SK-N-SH treated with all-trans-retinoic acid at 6 μM for 48 hours (cell line): ENCODE data around the gene CAMK4.

Source experiments
- ATAC-seq: fragments of 200-7000 bp; cut with Tn5 transposase; 3 replicates; pipeline ENCODE4 v1.9.1; 2020; ENCODE audit warnings: mild to moderate bottlenecking, moderate library complexity
- ARNTL ChIP-seq: fragments of 450-650 bp; formaldehyde crosslinking; IDR thresholded peaks from 2 replicates; pipeline ENCODE4 v1.5.0; 2020; ENCODE audit warnings: low read depth, mild to moderate bottlenecking, moderate library complexity, borderline replicate concordance
- BACH2 ChIP-seq: fragments of 250-450 bp; sonication (Bioruptor Pico); IDR thresholded peaks from 2 replicates; pipeline ENCODE4 v1.9.0; 2021; ENCODE audit warnings: mild to moderate bottlenecking, borderline replicate concordance
- CSDC2 ChIP-seq: fragments of 250-450 bp; sonication (Bioruptor Pico); IDR thresholded peaks from 2 replicates; pipeline ENCODE4 v1.5.0; 2020; ENCODE audit warnings: mild to moderate bottlenecking, moderate library complexity
- GLIS3 ChIP-seq: fragments of 250-450 bp; sonication (Bioruptor Pico); IDR thresholded peaks from 2 replicates; pipeline ENCODE4 v1.5.0; 2020; ENCODE audit warnings: mild to moderate bottlenecking, moderate library complexity
- ISL1 ChIP-seq: fragments of 250-450 bp; sonication (Bioruptor Pico); IDR thresholded peaks from 2 replicates; pipeline ENCODE4 v2.1.2; 2022; ENCODE audit warnings: mild to moderate bottlenecking, moderate library complexity
- OSR1 ChIP-seq: fragments of 250-450 bp; sonication (Bioruptor Pico); IDR thresholded peaks from 2 replicates; pipeline ENCODE4 v1.8.0; 2022; ENCODE audit warnings: moderate library complexity, mild to moderate bottlenecking, inconsistent platforms
- PPARA ChIP-seq: fragments of 250-450 bp; sonication (Bioruptor Pico); IDR thresholded peaks from 2 replicates; pipeline ENCODE4 v1.5.0; 2020; ENCODE audit warnings: mild to moderate bottlenecking, borderline replicate concordance
- RARB ChIP-seq: fragments of 250-450 bp; sonication (Bioruptor Pico); IDR thresholded peaks from 2 replicates; pipeline ENCODE4 v1.8.0; 2021; ENCODE audit warnings: mild to moderate bottlenecking, moderate library complexity
- SNAI2 ChIP-seq: fragments of 250-450 bp; sonication (Bioruptor Pico); IDR thresholded peaks from 2 replicates; pipeline ENCODE4 v1.5.0; 2020; ENCODE audit warnings: mild to moderate bottlenecking, moderate library complexity
- TCF4 ChIP-seq: fragments of 250-450 bp; sonication (Bioruptor Pico); IDR thresholded peaks from 2 replicates; pipeline ENCODE4 v1.8.0; 2021; ENCODE audit warnings: mild to moderate bottlenecking, moderate library complexity, borderline replicate concordance
- TOX ChIP-seq: fragments of 250-450 bp; sonication (Bioruptor Pico); IDR thresholded peaks from 2 replicates; pipeline ENCODE4 v1.8.0; 2021; ENCODE audit warnings: mild to moderate bottlenecking, moderate library complexity, borderline replicate concordance
- ZC3H10 ChIP-seq: fragments of 250-450 bp; sonication (Bioruptor Pico); IDR thresholded peaks from 2 replicates; pipeline ENCODE4 v1.5.1; 2021; ENCODE audit warnings: mild to moderate bottlenecking, moderate library complexity
- ZFP3 ChIP-seq: fragments of 250-450 bp; sonication (Bioruptor Pico); IDR thresholded peaks from 2 replicates; pipeline ENCODE4 v1.5.0; 2020; ENCODE audit warnings: mild to moderate bottlenecking, moderate library complexity
- ZFP30 ChIP-seq: fragments of 450-650 bp; formaldehyde crosslinking; IDR thresholded peaks from 2 replicates; pipeline ENCODE4 v1.5.0; 2022; ENCODE audit warnings: mild to moderate bottlenecking, moderate library complexity
- ZNF565 ChIP-seq: fragments of 450-650 bp; formaldehyde crosslinking; conservative IDR thresholded peaks from 2 replicates; pipeline ENCODE4 v1.5.0; 2020; ENCODE audit warnings: low read depth, mild to moderate bottlenecking, moderate library complexity
- ZNF70 ChIP-seq: fragments of 450-650 bp; formaldehyde crosslinking; IDR thresholded peaks from 2 replicates; pipeline ENCODE4 v1.5.0; 2020; ENCODE audit warnings: mild to moderate bottlenecking, moderate library complexity
- ZNF8 ChIP-seq: fragments of 450-650 bp; formaldehyde crosslinking; IDR thresholded peaks from 2 replicates; pipeline ENCODE4 v1.5.0; 2020; ENCODE audit warnings: mild to moderate bottlenecking, moderate library complexity
- TF ChIP-seq, protein P1 (sequence below): fragments of 250-450 bp; sonication (Bioruptor Pico); IDR thresholded peaks from 2 replicates; pipeline ENCODE4 v1.5.1; 2021; ENCODE audit warnings: mild to moderate bottlenecking, moderate library complexity
- TF ChIP-seq, protein P2 (sequence below): fragments of 250-450 bp; sonication (Bioruptor Pico); IDR thresholded peaks from 2 replicates; pipeline ENCODE4 v1.5.0; 2020; ENCODE audit warnings: mild to moderate bottlenecking, moderate library complexity
- TF ChIP-seq, protein P3 (sequence below): fragments of 250-450 bp; sonication (Bioruptor Pico); IDR thresholded peaks from 2 replicates; pipeline ENCODE4 v1.8.0; 2021; ENCODE audit warnings: low read depth, mild to moderate bottlenecking, moderate library complexity, borderline replicate concordance
- TF ChIP-seq, protein P4 (sequence below): fragments of 250-450 bp; sonication (Bioruptor Pico); IDR thresholded peaks from 2 replicates; pipeline ENCODE4 v1.8.0; 2020; ENCODE audit warnings: mild to moderate bottlenecking, moderate library complexity, borderline replicate concordance

CAMK4 gene

DNA sequence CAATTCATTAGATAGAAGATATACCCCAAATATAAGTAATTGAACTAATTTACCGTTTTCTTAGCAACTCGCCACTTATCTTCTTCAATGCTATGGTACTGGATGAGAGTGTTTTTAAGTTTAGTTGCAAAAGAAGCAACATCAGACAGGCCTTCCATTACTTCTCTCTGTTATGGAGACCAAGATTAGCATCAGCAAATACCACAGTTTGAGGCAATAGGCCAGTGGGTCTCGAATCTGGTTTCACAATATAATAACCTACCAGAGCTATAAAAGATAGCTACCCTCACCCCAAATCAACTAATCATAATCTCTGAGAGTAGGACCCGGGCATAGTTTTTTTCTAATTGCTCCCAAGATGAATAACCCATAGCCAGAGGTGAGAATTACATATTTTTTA, 283.1 kb downstream of the CAMK4 start:
- TF ChIP-seq RARB (CRISPR knock-in tag) (no peak), TOX (CRISPR knock-in tag) (no peak), ZFP30 (CRISPR knock-in tag) (no peak), TCF4 (no peak), PPARA (CRISPR knock-in tag) (no peak), ZNF8 (no peak), ZNF70 (CRISPR knock-in tag) (no peak), ZNF565 (CRISPR knock-in tag) (no peak), ZC3H10 (CRISPR knock-in tag) (no peak), BACH2 (no peak), ZFP3 (CRISPR knock-in tag) (no peak), CSDC2 (CRISPR knock-in tag) (no peak), SNAI2 (CRISPR knock-in tag) (no peak)
- TF ChIP-seq, protein P1, sequence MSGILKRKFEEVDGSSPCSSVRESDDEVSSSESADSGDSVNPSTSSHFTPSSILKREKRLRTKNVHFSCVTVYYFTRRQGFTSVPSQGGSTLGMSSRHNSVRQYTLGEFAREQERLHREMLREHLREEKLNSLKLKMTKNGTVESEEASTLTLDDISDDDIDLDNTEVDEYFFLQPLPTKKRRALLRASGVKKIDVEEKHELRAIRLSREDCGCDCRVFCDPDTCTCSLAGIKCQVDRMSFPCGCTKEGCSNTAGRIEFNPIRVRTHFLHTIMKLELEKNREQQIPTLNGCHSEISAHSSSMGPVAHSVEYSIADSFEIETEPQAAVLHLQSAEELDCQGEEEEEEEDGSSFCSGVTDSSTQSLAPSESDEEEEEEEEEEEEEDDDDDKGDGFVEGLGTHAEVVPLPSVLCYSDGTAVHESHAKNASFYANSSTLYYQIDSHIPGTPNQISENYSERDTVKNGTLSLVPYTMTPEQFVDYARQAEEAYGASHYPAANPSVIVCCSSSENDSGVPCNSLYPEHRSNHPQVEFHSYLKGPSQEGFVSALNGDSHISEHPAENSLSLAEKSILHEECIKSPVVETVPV (CRISPR knock-in tag) = no peak
- TF ChIP-seq, protein P2, sequence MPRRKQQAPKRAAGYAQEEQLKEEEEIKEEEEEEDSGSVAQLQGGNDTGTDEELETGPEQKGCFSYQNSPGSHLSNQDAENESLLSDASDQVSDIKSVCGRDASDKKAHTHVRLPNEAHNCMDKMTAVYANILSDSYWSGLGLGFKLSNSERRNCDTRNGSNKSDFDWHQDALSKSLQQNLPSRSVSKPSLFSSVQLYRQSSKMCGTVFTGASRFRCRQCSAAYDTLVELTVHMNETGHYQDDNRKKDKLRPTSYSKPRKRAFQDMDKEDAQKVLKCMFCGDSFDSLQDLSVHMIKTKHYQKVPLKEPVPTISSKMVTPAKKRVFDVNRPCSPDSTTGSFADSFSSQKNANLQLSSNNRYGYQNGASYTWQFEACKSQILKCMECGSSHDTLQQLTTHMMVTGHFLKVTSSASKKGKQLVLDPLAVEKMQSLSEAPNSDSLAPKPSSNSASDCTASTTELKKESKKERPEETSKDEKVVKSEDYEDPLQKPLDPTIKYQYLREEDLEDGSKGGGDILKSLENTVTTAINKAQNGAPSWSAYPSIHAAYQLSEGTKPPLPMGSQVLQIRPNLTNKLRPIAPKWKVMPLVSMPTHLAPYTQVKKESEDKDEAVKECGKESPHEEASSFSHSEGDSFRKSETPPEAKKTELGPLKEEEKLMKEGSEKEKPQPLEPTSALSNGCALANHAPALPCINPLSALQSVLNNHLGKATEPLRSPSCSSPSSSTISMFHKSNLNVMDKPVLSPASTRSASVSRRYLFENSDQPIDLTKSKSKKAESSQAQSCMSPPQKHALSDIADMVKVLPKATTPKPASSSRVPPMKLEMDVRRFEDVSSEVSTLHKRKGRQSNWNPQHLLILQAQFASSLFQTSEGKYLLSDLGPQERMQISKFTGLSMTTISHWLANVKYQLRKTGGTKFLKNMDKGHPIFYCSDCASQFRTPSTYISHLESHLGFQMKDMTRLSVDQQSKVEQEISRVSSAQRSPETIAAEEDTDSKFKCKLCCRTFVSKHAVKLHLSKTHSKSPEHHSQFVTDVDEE = no peak
- TF ChIP-seq, protein P3, sequence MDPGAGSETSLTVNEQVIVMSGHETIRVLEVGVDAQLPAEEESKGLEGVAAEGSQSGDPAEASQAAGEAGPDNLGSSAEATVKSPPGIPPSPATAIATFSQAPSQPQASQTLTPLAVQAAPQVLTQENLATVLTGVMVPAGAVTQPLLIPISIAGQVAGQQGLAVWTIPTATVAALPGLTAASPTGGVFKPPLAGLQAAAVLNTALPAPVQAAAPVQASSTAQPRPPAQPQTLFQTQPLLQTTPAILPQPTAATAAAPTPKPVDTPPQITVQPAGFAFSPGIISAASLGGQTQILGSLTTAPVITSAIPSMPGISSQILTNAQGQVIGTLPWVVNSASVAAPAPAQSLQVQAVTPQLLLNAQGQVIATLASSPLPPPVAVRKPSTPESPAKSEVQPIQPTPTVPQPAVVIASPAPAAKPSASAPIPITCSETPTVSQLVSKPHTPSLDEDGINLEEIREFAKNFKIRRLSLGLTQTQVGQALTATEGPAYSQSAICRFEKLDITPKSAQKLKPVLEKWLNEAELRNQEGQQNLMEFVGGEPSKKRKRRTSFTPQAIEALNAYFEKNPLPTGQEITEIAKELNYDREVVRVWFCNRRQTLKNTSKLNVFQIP (CRISPR knock-in tag) = no peak
- TF ChIP-seq, all 23 proteins: peak for 0
- no peak for ATAC-seq

DNA sequence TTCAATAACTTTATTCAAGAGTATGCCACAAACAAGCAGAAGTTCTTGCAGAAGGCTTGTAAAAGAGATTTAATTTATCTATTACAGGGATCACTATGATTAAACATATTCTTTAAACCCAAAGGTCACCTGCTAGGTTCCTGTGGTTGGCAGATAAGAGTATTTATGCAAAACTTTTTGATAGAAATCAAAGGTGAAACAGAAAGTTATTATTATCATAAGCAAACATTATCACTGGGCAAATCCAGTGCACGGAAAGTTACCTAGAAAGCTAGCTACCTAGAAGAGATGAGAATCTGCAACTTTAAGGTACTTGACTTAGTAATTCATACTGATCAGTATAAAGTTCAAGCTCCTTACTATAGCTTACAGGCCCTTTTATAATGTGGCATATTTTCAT, 284.9 kb downstream of the CAMK4 start:
- ATAC-seq = no peak
- no peak for TF ChIP-seq ARNTL (CRISPR knock-in tag)
- TF ChIP-seq OSR1 (CRISPR knock-in tag) = no peak
- no peak for TF ChIP-seq BACH2
- TF ChIP-seq ISL1 (CRISPR knock-in tag) = no peak
- no peak for TF ChIP-seq ZNF8
- TF ChIP-seq, protein P3 (CRISPR knock-in tag) = no peak
- TF ChIP-seq GLIS3 (CRISPR knock-in tag) = no peak
- no peak for TF ChIP-seq TCF4
- no peak for TF ChIP-seq PPARA (CRISPR knock-in tag)
- TF ChIP-seq ZFP30 (CRISPR knock-in tag) = no peak
- TF ChIP-seq ZNF565 (CRISPR knock-in tag) = no peak
- TF ChIP-seq TOX (CRISPR knock-in tag) = no peak

DNA sequence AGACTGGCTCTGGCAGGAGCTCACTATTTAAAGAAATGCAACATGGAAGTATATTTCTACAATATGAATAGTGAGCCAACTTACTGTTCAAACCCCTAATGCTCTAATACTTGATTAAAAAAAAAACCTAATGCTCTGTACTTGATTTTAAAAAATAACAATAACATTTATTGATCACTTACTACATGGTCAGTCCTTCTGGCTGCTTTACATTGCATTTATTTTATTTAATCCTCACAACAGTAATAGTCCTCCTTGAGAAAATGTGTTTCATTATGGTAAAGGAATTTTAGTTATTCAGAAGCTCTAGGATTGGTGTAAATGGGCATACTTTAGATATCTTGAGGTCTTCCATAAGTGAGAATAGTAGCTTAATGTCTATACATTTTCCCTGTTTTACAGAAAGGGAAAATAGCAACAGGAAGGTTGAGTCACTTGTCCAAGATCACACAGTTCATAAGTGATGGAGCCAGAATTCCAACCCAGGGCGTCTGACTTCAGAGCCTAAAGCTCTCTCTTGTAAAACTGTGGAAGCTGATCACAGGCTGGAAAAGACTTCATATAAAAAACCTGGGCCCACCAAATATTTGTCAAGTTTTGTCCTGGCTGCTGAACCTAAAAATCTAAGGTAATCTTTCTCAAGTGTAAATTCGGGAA, 287.1 kb downstream of the CAMK4 start:
- ATAC-seq = no peak
- TF ChIP-seq TOX (CRISPR knock-in tag) = no peak
- TF ChIP-seq GLIS3 (CRISPR knock-in tag) = no peak
- no peak for TF ChIP-seq ZFP30 (CRISPR knock-in tag)
- TF ChIP-seq, protein P1 (CRISPR knock-in tag) = no peak
- TF ChIP-seq, protein P4, sequence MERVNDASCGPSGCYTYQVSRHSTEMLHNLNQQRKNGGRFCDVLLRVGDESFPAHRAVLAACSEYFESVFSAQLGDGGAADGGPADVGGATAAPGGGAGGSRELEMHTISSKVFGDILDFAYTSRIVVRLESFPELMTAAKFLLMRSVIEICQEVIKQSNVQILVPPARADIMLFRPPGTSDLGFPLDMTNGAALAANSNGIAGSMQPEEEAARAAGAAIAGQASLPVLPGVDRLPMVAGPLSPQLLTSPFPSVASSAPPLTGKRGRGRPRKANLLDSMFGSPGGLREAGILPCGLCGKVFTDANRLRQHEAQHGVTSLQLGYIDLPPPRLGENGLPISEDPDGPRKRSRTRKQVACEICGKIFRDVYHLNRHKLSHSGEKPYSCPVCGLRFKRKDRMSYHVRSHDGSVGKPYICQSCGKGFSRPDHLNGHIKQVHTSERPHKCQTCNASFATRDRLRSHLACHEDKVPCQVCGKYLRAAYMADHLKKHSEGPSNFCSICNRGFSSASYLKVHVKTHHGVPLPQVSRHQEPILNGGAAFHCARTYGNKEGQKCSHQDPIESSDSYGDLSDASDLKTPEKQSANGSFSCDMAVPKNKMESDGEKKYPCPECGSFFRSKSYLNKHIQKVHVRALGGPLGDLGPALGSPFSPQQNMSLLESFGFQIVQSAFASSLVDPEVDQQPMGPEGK (CRISPR knock-in tag) = no peak
- no peak for TF ChIP-seq ARNTL (CRISPR knock-in tag)
